ENCODE data around the gene GIT1.

GRCh38 chr17:29549177-29549923, 40.1 kb downstream of the GIT1 start:
- TF ChIP-seq CTCF (conservative IDR thresholded peaks at IDR 0.05; ENCODE audit: low read length), result no peak
- TF ChIP-seq EZH2phosphoT487 (IDR thresholded peaks at IDR 0.05; ENCODE audit: borderline replicate concordance, low read depth, low read length), result no peak
